Activated CD4-positive, CD25-positive, alpha-beta regulatory T cell treated with anti-CD3 and anti-CD28 coated beads, Interleukin-2, amount 50 U/mL, for 16 hours (primary cell): ENCODE results near the gene SERINC2.
"Not testable (repeated sequence)": the region's sequence is repeated elsewhere in the genome, so short reads cannot be mapped to it uniquely, and the experiment has no call there.

Experiments used
- DNase-seq: peaks from one replicate; pipeline ENCODE4 v3.0.0-alpha.2; 2020; ENCODE audit warnings: low read depth, low spot score

SERINC2 gene

GRCh38 chr1:31413405-31414001, 490 bp downstream of the SERINC2 start:
- no peak for DNase-seq

DNA sequence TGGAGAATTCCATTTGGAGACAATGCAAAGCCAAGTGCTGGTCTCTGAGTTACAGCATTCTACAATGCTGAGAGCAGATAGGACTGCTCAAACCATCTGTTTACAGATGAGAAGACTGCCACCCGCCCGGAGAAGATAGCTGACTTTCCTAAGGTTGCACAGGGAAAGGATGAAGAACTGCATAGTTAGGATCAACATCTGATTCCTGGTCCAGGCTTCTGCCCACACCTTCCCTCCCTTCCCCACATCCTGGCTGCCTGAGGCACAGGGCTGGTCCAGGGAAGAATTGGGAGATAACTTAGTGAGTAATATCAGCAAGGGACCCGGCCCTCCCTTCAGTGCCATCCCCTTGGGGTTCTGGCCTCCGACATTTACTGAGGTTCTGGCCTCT, 2.0 kb downstream of the SERINC2 start:
- no peak for DNase-seq

DNA sequence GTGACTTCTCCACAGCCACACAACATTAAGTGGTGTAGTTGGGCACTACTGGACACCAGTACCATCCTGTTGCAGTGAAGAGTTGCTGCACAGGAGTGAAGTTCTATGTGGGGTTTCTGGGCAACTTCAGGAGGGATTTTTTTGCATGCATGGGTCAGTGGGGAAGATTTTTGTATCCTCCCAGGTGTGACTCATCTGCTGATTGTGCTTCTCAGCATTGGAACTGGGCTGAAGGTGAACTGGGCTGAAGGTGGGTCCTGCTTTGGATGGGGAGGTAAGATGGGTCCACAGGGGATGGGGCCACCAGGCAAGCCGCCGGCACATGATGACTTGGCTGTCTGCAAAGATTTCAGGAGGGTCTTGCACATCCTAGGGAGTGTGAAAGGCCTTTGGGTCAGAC, 2.6 kb downstream of the SERINC2 start:
- no peak for DNase-seq

- no peak for DNase-seq
Observed at GRCh38 chr1:31416101-31416736, 3.2 kb downstream of the SERINC2 start.

DNA sequence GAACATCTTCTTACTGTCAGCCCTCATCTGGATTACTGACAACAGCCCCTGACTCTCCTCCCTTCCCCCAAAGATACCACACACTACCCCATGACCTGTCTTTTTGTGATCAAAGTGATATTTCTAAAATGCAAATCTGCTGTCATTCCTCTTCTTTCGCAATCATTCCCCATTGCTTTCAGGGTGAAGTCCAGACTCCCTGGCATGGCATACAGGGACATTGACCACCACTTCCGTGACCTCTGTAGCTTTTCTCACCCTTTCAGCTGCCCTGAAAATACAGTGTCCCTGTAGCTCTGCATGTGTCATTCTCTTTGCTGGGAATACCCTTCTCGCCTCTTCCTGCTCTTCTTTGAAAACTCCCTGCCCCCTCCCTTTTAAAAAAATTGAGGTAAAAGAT, 4.1 kb downstream of the SERINC2 start:
- DNase-seq, result no peak

DNA sequence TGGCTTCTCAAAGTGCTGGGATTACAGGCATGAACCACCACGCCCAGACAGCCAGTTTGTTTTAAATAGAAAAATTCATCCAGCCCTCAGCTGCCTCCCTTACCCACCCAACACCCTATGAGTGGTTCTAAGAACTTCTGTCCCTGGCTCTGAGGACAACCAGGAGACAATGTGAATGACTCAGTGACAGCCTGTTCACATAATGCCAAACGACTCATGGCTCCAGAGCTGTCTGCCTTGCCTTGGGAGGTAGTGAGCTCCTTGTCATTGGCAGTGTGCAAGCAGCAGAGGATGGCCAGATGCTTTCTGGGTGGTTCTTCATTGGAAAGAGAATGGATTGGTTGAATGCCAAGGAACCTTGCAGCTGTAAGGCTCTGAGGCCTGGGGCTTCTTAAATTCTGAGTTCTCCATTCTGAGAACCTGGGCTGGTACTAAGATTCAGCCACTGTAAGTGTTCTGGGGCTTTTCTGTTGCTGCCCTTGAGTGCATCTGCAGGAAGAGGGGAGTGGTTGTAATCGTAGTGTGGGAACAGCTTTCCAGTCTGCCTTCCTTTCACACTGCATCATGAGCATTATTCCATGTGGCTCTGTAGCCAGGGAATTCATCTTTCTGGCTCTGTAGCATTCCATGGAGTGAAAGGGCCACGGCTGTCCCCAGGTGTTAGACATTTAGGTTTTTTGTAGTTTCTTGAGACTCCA, 5.8 kb downstream of the SERINC2 start:
- DNase-seq, result no peak

- DNase-seq, result no peak
Observed at GRCh38 chr1:31420716-31421115, 7.7 kb downstream of the SERINC2 start.

DNA sequence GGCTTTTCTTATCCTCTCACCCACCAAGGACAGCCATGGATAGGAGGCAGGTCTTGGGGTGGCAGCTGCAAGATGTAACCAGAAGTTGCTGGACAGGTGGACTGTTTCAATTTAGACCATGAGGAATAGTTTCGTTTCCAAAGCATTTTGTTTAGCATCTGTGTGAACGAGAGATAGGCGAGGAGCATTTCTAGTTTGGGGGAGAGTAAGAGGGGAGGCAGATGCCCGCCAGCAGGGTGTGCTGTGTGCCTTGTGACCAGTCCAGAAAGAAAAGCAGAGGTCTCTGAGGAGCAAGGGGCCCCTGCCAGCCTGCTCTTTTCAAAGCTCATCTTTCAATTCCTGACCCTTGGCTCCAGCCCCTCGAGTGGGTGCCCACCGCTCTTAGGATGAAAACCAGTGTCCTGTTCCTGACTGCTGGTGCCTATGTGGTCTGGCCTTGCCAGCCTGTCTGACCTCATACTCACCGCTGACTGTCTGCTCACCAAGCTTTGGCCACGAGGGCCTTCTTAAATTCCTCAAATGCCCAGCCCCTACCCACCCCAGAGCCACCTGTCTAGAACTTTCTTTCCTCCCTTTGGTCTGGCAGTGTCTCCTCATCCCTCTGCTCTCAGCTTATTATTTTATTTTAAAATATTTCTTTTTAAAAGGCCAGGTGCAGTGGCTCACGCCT, 8.5 kb downstream of the SERINC2 start:
- DNase-seq, result no peak

GRCh38 chr1:31422505-31423319, 9.7 kb downstream of the SERINC2 start:
- peak; percentile 31 for DNase-seq

- no peak for DNase-seq
Observed at GRCh38 chr1:31423418-31423947, 10.5 kb downstream of the SERINC2 start.

DNA sequence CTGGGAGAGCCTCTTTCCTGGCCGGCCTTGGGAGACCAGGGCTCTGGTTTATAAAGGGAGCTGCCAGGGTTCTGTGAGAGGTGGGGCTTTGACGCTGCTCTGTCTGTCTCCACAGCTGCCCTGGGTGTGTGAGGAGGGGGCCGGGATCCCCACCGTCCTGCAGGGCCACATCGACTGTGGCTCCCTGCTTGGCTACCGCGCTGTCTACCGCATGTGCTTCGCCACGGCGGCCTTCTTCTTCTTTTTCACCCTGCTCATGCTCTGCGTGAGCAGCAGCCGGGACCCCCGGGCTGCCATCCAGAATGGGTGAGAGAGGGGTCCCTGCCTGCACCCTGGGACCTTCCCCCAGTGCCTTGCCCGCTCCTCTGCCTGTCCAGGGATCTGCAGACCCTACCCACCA, 11.6 kb downstream of the SERINC2 start:
- no peak for DNase-seq

DNA sequence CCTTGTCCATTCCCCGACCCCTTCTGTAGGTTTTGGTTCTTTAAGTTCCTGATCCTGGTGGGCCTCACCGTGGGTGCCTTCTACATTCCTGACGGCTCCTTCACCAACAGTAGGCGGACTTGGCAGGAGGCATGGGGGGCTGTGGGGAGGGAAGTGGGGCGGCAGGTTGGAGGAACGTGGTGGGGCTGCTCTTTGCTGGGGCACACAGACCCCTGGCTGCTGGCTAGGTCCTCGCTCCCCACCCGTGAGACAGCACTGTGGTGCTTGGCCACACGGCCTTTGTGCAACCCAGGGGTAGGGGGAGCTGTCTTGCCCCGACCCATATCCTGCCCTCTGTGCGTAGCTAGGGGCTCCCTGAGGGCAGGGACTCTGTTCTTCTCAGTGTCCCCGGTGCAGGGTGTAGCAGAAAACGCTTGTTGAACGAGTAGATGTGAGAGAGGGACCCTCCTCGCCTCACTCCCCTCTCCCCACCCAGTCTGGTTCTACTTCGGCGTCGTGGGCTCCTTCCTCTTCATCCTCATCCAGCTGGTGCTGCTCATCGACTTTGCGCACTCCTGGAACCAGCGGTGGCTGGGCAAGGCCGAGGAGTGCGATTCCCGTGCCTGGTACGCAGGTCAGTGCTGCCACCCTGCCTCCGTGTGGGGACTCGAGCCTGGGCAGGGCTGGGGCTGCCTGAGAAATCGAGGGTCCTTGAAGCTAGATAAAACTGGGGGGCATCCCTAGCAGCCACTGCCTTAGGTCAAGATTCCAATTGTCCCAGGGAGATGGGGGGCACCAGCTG, 12.5 kb downstream of the SERINC2 start:
- no peak for DNase-seq

- no peak for DNase-seq
Observed at GRCh38 chr1:31426249-31426922, 13.4 kb downstream of the SERINC2 start.

GRCh38 chr1:31427322-31427721, 14.3 kb downstream of the SERINC2 start:
- DNase-seq, result no peak

DNA sequence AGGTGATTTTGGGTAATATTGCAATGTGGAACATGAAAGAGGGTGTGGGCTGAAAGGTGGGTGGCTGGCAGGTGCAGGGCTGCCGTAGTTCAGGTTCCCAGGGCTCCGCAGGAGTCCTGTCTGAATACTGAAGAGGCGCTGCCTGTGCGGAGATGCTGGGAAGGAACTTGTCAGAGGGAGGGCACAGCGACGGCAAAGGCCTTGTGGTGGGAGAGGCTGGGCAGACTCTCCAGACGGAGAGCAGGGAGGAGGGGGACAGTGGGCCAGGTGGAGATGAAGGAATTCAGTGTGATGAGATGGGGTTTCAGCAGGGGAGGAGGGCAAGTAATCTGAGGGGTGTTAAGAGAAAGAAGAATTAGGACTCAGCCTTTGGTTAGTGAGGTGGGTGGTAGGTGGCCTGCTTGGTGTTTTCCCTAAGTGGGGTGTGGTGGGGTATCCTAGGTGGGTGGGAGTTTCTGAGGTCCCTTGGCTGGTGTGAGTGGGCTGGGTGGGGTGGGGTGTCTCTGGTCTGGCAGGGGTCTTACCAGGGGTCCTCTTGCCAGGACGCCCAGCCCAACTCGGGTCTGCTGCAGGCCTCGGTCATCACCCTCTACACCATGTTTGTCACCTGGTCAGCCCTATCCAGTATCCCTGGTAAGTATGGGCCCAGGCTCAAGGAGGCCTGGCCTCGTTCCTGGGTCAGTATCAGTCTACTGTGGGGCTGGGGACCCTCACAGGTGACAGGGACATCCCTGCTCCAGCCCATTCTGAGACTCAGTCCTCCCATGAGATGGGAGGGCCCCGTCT, 15.6 kb downstream of the SERINC2 start:
- DNase-seq, result no peak

DNA sequence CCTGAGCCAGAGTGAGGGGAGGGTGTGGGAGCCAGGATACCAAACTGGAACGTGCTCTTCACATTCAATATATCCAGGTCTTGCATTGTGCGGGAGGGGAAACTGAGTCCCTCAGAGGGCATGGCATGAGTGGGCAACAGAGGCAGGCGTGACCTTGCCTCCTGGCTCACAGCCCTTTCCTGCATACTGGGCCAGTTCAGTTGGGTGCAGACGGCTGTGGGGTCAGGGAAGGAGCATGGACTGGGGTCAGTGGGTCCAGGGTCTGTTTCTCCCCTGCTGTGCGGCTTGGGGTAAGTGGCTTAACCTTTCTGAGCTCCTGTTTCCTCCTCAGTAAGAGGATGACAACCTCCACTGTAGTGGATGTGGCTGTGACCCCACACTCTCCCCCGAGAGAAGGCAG, 16.6 kb downstream of the SERINC2 start:
- DNase-seq, result no peak

DNA sequence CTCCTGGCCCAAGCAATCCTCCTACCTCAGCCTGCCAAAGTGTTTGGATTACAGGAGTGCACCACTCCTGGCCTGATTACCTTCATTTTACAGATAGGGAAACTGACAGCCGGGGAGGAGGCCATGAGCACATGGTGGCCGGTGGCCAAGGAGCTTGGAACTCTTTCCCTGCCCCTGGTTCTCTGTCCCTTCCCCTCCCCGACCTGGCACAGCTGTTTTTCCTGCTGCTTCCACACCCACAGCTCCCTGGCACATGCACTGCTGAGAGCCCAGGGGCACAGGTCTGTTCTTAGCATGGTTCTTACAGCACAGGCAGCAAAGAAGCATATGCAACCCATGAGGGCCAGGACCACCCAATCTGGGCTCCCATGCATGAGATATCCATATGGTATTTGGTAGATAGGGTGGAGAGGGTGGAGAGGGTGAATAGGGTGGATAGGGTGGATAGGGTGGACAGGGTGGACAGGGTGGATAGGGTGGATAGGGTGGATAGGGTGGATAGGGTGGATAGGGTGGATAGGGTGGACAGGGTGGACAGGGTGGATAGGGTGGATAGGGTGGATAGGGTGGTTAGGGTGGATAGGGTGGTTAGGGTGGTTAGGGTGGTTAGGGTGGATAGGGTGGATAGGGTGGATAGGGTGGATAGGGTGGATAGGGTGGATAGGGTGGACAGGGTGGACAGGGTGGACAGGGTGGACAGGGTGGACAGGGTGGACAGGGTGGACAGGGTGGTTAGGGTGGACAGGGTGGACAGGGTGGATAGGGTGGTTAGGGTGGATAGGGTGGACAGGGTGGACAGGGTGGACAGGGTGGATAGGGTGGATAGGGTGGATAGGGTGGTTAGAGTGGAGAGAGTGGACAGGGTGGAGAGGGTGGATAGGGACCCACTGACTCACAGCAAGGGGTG, 18.6 kb downstream of the SERINC2 start:
- not testable (repeated sequence) for DNase-seq
